Measurements from ENCODE around the gene CNPY1.

DNA sequence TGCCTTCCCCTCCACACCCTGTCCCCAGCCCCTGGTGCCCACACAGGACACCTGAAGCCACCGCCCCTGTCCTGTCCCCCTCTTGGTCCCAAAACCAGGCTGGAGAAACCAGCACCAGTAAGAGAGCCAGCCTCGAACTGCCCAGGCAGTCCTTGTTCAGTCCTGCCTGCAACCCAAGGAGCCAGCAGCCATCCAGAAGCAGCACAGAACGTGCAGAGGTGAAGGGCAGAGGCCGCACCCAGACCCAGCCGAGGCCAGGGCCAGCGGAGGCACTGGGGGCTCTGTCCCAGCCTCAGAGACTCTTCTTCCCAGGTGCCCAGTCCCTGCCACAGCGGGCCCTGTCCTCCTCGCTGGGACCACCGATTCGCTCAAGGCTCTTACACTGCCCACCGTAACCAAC, 23.3 kb upstream of the CNPY1 start:
- TF ChIP-seq, protein P1, sequence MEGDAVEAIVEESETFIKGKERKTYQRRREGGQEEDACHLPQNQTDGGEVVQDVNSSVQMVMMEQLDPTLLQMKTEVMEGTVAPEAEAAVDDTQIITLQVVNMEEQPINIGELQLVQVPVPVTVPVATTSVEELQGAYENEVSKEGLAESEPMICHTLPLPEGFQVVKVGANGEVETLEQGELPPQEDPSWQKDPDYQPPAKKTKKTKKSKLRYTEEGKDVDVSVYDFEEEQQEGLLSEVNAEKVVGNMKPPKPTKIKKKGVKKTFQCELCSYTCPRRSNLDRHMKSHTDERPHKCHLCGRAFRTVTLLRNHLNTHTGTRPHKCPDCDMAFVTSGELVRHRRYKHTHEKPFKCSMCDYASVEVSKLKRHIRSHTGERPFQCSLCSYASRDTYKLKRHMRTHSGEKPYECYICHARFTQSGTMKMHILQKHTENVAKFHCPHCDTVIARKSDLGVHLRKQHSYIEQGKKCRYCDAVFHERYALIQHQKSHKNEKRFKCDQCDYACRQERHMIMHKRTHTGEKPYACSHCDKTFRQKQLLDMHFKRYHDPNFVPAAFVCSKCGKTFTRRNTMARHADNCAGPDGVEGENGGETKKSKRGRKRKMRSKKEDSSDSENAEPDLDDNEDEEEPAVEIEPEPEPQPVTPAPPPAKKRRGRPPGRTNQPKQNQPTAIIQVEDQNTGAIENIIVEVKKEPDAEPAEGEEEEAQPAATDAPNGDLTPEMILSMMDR (IDR thresholded peaks at IDR 0.05), result no peak
- no peak for TF ChIP-seq POLR2A (IDR thresholded peaks at IDR 0.05)

All from thyroid gland (tissue), 4 donors.